ENCODE measurements around the gene IGSF21.

The IGSF21 gene

GRCh38 chr1:18107369-18108298 is at the start of gene IGSF21:
Gene IGSF21, plus strand, starts transcription at chr1:18107798. Its CDS starts 331 bp downstream, at chr1:18108129.
- no peak for DNase-seq

- DNase-seq: no peak
These were observed 49.2 kb upstream of the IGSF21 start for GRCh38 chr1:18058206-18058921.

- DNase-seq: no peak
These were observed 48.5 kb upstream of the IGSF21 start for GRCh38 chr1:18058981-18059605.

GRCh38 chr1:18060366-18060765 is 47.2 kb upstream of the IGSF21 start:
- no peak for DNase-seq

- DNase-seq: no peak
These were observed 45.4 kb upstream of the IGSF21 start for GRCh38 chr1:18062185-18062584.

GRCh38 chr1:18064534-18064933 is 43.1 kb upstream of the IGSF21 start:
- no peak for DNase-seq

- DNase-seq: no peak
These were observed 41.0 kb upstream of the IGSF21 start for GRCh38 chr1:18066576-18066975.

- DNase-seq: no peak
These were observed 37.7 kb upstream of the IGSF21 start for GRCh38 chr1:18069903-18070302.

- DNase-seq: no peak
These were observed 35.5 kb upstream of the IGSF21 start for GRCh38 chr1:18072066-18072465.

- no peak for DNase-seq
These were observed 34.4 kb upstream of the IGSF21 start for GRCh38 chr1:18073066-18073642.

GRCh38 chr1:18077657-18078215 is 29.9 kb upstream of the IGSF21 start:
- DNase-seq: no peak

GRCh38 chr1:18079941-18080735 is 27.5 kb upstream of the IGSF21 start:
- DNase-seq: no peak

GRCh38 chr1:18085387-18086074 is 22.1 kb upstream of the IGSF21 start:
- no peak for DNase-seq

- no peak for DNase-seq
These were observed 19.5 kb upstream of the IGSF21 start for GRCh38 chr1:18088077-18088594.

- no peak for DNase-seq
These were observed 18.1 kb upstream of the IGSF21 start for GRCh38 chr1:18089488-18089887.

- no peak for DNase-seq
These were observed 17.0 kb upstream of the IGSF21 start for GRCh38 chr1:18090636-18091035.

- DNase-seq: no peak
These were observed 15.7 kb upstream of the IGSF21 start for GRCh38 chr1:18091660-18092446.

- DNase-seq: no peak
These were observed 14.4 kb upstream of the IGSF21 start for GRCh38 chr1:18093193-18093592.

GRCh38 chr1:18093646-18094045 is 14.0 kb upstream of the IGSF21 start:
- DNase-seq: no peak

- DNase-seq: no peak
These were observed 13.5 kb upstream of the IGSF21 start for GRCh38 chr1:18094096-18094495.
